Measurements from ENCODE around the gene IGFLR1. TPM values are rescaled to one million over a fixed set of nuclear protein-coding genes. Genes with fewer than 3 reads are reported as not detected.
A peak's percentile ranks its signal among the peaks of the same experiment; 100 is the strongest.

IGFLR1 gene
- total and polyA plus RNA-seq, 4 donors, result 3.8 to 72.5 (median 26.0) TPM

- 46 to 62% methylated on average over 13 to 17 of the region's 17 CpGs for WGBS, 2 donors
- H3K9ac ChIP-seq (ENCODE audit: insufficient read depth in 1 of 2, low read length in 2 of 2), result peak overlapping the region in 1 of 2 donors; percentile 65
- H3K9me3 ChIP-seq (ENCODE audit: control insufficient read depth in 4 of 4, insufficient read depth in 3 of 4, low read length in 3 of 4), result peaks cover 0 to 1% (median 0%) of the 10 kb centered on the region in 4 donors
- peaks cover 0 to 32% (median 14%) of the 10 kb centered on the region in 5 donors for H3K4me1 ChIP-seq (ENCODE audit: control insufficient read depth in 5 of 5, insufficient read depth in 5 of 5, low read length in 5 of 5)
- H3K36me3 ChIP-seq (ENCODE audit: control insufficient read depth in 4 of 4, insufficient read depth in 4 of 4, low read length in 4 of 4), result peaks cover 0 to 26% (median 15%) of the 10 kb centered on the region in 4 donors
- H3K4me3 ChIP-seq, result no peak overlapping the region
- H3K27me3 ChIP-seq (ENCODE audit: control insufficient read depth in 3 of 3, insufficient read depth in 3 of 3, low read length in 2 of 3), result peaks cover 0 to 4% (median 0%) of the 10 kb centered on the region in 3 donors
- no peak for ATAC-seq (ENCODE audit: insufficient read depth, low FRiP score)
- no peak for DNase-seq
- H3K27ac ChIP-seq (ENCODE audit: low read depth in 1 of 2, low read length in 1 of 2), result peak overlapping the region; percentile 88 to 97
- TF ChIP-seq, protein P1, sequence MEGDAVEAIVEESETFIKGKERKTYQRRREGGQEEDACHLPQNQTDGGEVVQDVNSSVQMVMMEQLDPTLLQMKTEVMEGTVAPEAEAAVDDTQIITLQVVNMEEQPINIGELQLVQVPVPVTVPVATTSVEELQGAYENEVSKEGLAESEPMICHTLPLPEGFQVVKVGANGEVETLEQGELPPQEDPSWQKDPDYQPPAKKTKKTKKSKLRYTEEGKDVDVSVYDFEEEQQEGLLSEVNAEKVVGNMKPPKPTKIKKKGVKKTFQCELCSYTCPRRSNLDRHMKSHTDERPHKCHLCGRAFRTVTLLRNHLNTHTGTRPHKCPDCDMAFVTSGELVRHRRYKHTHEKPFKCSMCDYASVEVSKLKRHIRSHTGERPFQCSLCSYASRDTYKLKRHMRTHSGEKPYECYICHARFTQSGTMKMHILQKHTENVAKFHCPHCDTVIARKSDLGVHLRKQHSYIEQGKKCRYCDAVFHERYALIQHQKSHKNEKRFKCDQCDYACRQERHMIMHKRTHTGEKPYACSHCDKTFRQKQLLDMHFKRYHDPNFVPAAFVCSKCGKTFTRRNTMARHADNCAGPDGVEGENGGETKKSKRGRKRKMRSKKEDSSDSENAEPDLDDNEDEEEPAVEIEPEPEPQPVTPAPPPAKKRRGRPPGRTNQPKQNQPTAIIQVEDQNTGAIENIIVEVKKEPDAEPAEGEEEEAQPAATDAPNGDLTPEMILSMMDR (IDR thresholded peaks at IDR 0.05; ENCODE audit: control extremely low read depth, extremely low read depth), result no peak
These were observed 12.9 kb upstream of the IGFLR1 start for GRCh38 chr19:35755131-35755549.

GRCh38 chr19:35754370-35755130, 12.3 kb upstream of the IGFLR1 start:
- peaks cover 0 to 35% (median 14%) of the 10 kb centered on the region in 5 donors for H3K4me1 ChIP-seq (ENCODE audit: control insufficient read depth in 5 of 5, insufficient read depth in 5 of 5, low read length in 5 of 5)
- H3K9ac ChIP-seq (ENCODE audit: insufficient read depth in 1 of 2, low read length in 2 of 2), result peak overlapping the region in 1 of 2 donors; percentile 65
- no peak overlapping the region for H3K4me3 ChIP-seq

GRCh38 chr19:35753634-35754369, 11.6 kb upstream of the IGFLR1 start:
- no peak overlapping the region for H3K27ac ChIP-seq (ENCODE audit: low read depth in 1 of 2, low read length in 1 of 2)
- DNase-seq, result no peak

More at GRCh38 chr19:35754370-35755130, 12.3 kb upstream of the IGFLR1 start:
- DNase-seq, result peak in 1 of 3 donors; percentile 13
- Histone ChIP-seq H3K27ac (ENCODE audit: low read depth in 1 of 2, low read length in 1 of 2) (peak overlapping the region in 1 of 2 donors; percentile 97), H3K36me3 (ENCODE audit: control insufficient read depth in 4 of 4, insufficient read depth in 4 of 4, low read length in 4 of 4) (peaks cover 0 to 26% (median 14%) of the 10 kb centered on the region in 4 donors), H3K27me3 (ENCODE audit: control insufficient read depth in 3 of 3, insufficient read depth in 3 of 3, low read length in 2 of 3) (peaks cover 0 to 4% (median 0%) of the 10 kb centered on the region in 3 donors), H3K9me3 (ENCODE audit: control insufficient read depth in 4 of 4, insufficient read depth in 3 of 4, low read length in 3 of 4) (peaks cover 0 to 1% (median 0%) of the 10 kb centered on the region in 4 donors)
- 88 to 93% methylated on average over 13 of the region's 13 CpGs for WGBS, 2 donors
- ATAC-seq (ENCODE audit: insufficient read depth, low FRiP score), result no peak
- TF ChIP-seq, protein P1 (IDR thresholded peaks at IDR 0.05; ENCODE audit: control extremely low read depth, extremely low read depth), result no peak

More at GRCh38 chr19:35753634-35754369, 11.6 kb upstream of the IGFLR1 start:
- Histone ChIP-seq H3K9ac (ENCODE audit: insufficient read depth in 1 of 2, low read length in 2 of 2) (no peak overlapping the region), H3K4me3 (no peak overlapping the region), H3K36me3 (ENCODE audit: control insufficient read depth in 4 of 4, insufficient read depth in 4 of 4, low read length in 4 of 4) (peaks cover 0 to 26% (median 12%) of the 10 kb centered on the region in 4 donors), H3K4me1 (ENCODE audit: control insufficient read depth in 5 of 5, insufficient read depth in 5 of 5, low read length in 5 of 5) (peaks cover 0 to 36% (median 16%) of the 10 kb centered on the region in 5 donors), H3K27me3 (ENCODE audit: control insufficient read depth in 3 of 3, insufficient read depth in 3 of 3, low read length in 2 of 3) (peaks cover 0 to 4% (median 0%) of the 10 kb centered on the region in 3 donors), H3K9me3 (ENCODE audit: control insufficient read depth in 4 of 4, insufficient read depth in 3 of 4, low read length in 3 of 4) (peaks cover 0 to 1% (median 0%) of the 10 kb centered on the region in 4 donors)
- WGBS, 2 donors, result 96 to 98% methylated on average over 20 of the region's 20 CpGs
- TF ChIP-seq, protein P1 (IDR thresholded peaks at IDR 0.05; ENCODE audit: control extremely low read depth, extremely low read depth), result no peak
- ATAC-seq (ENCODE audit: insufficient read depth, low FRiP score), result no peak
